GM19463 (cell line): Measurements from ENCODE around the gene GRXCR2.
"Not testable (repeated sequence)": the region's sequence is repeated elsewhere in the genome, so short reads cannot be mapped to it uniquely, and the experiment has no call there.

Experiments used
- ATAC-seq: cut with Tn5 transposase; IDR thresholded peaks from one replicate; pipeline ENCODE4 v1.9.1; 2021; ENCODE audit warnings: mild to moderate bottlenecking, moderate library complexity; ENCODE audit not compliant: unreplicated experiment

The GRXCR2 gene

DNA sequence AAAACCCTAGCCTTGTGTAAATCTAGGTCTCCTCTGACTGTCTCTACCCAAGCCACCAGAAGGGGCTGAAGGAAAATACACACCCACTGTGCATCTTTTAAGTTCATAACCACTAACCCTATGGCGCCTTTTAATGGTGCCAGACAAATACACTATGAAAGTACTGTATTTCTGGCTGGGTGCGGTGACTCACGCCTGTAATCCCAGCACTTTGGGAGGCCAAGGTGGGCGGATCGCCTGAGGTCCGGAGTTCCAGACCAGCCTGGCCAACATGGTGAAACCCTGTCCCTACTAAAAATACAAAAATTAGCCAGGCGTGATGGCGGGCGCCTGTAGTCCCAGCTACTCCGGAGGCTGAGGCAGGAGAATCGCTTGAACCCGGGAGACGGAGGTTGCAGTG, 36.6 kb downstream of the GRXCR2 start:
- not testable (repeated sequence) for ATAC-seq

GRCh38 chr5:145835848-145836239, 37.0 kb downstream of the GRXCR2 start:
- ATAC-seq: no peak

- ATAC-seq: peak; percentile 83
Observed at GRCh38 chr5:145834917-145835847, 37.6 kb downstream of the GRXCR2 start, which contains the start of gene PRELID2. TSS of gene PRELID2 (minus strand) at chr5:145835342. CDS start at chr5:145835251, 91 bp downstream.

DNA sequence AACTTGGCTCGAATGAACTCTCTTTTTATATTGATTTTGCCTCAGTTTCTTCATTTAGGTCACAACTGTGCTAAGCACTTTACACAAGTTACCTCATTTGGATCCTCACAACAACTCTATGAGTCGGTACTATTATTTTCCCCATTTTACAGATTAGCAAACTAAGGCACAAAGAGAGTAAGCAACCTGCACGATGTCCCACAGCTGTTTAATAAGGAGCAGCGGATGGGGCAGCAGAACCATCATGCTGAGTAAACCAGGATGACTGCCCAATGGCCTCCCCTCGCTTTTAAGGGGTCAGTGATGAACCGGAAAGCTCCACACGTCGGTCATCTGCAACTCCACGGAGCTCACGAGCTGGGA, 38.3 kb downstream of the GRXCR2 start:
- no peak for ATAC-seq

GRCh38 chr5:145833631-145834200, 39.1 kb downstream of the GRXCR2 start:
- no peak for ATAC-seq

DNA sequence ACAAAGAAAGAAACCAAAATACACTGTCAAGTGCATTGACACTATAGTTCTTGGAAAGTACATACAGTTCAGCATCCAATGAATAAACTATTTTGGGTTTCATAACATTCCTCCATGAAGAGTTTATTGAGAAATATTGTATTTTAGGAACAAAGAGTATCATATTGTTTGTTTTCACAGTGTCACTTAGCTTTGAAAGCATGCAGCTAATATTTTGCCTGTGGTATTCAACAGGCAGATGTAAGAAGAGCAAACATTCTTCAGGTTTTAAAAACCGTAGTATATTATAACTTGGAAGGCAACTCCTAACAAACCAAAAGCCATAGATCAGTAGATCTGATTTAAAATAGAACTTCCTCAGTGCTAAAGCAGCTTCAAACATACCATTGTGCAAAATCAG, 42.2 kb downstream of the GRXCR2 start:
- no peak for ATAC-seq

- no peak for ATAC-seq
Observed at GRCh38 chr5:145829708-145830361, 43.0 kb downstream of the GRXCR2 start.

DNA sequence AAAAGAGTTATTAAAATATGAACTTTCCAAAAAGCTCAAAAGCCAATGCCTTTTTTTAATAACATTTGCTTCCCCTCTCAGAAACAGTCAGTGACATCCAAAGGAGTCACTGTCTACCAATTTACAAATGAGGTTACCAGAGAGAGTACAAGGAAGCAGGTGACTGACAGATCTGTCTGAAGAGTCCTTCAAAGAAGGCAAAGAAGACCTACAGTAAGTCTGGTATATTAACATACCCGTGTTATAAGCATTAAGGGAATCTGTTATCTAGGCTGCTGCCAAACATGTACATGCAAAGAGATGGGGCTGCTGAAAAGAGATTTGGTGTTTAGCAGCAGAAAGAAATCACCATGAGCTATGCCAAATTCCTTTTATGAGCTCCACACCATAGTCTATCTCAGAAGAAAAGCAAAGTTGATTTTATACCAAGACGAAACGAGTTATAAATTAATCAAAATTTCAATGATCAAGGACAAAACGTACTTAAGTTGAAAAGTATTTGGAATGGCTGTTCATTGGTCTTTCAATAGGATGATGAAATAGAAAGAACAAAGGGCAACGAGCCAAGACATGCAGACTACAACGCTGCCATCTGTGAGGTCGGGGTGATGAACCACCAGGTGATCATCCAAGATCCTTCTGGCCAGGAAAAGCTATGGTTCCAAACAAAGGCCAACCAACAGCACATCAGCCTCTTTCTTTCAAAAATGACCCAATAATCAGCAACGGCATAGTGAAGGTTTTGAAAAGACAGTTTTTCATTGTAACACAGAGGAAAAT, 45.7 kb downstream of the GRXCR2 start:
- ATAC-seq: no peak

GRCh38 chr5:145825751-145826180, 47.0 kb downstream of the GRXCR2 start:
- peak; percentile 72 for ATAC-seq

GRCh38 chr5:145824040-145824439, 48.8 kb downstream of the GRXCR2 start:
- ATAC-seq: no peak

- ATAC-seq: no peak
Observed at GRCh38 chr5:145818604-145819003, 54.2 kb downstream of the GRXCR2 start.

- no peak for ATAC-seq
Observed at GRCh38 chr5:145812877-145813276, 59.9 kb downstream of the GRXCR2 start.

- no peak for ATAC-seq
Observed at GRCh38 chr5:145811834-145812625, 60.8 kb downstream of the GRXCR2 start.
